WTC11 (cell line): ENCODE data around the gene CCL18. TPM values are rescaled to one million over a fixed set of nuclear protein-coding genes. Genes with fewer than 3 reads are reported as not detected.
"Not testable (repeated sequence)": the region's sequence is repeated elsewhere in the genome, so short reads cannot be mapped to it uniquely, and the experiment has no call there.

Source experiments
- ATAC-seq: fragments of 200-7000 bp; cut with Tn5 transposase; 2 replicates; pipeline ENCODE4 v1.10.0; 2021; ENCODE audit warnings: mild to moderate bottlenecking, moderate library complexity
- CTCF ChIA-PET: fragments of 300-600 bp; sonication (Branson Sonifier 250); formaldehyde crosslinking; loops from one replicate; lab custom pipeline; 2021; ENCODE audit warnings: antibody characterized with exemption; lab: Charles Lee
- POLR2A ChIA-PET: fragments of 350-600 bp; sonication (Branson Sonifier 250); formaldehyde crosslinking; loops from one replicate; lab custom pipeline; 2021; ENCODE audit warnings: antibody characterized with exemption; lab: Charles Lee
- DNase-seq: peaks from one replicate; pipeline ENCODE4 v3.0.0; 2021; ENCODE audit warnings: low spot score
- H3K27ac Mint-ChIP-seq: 2 replicates; pipeline ENCODE4 v1.8.0; 2021; ENCODE audit warnings: mixed read lengths
- H3K27me3 Mint-ChIP-seq: 2 replicates; pipeline ENCODE4 v1.8.0; 2021; ENCODE audit warnings: low read depth, mild to moderate bottlenecking, moderate library complexity, mixed read lengths
- H3K36me3 Mint-ChIP-seq: 2 replicates; pipeline ENCODE4 v1.8.0; 2021; ENCODE audit warnings: mixed read lengths
- H3K4me1 Mint-ChIP-seq: 2 replicates; pipeline ENCODE4 v1.8.0; 2022; ENCODE audit warnings: mixed read lengths
- H3K4me3 Mint-ChIP-seq: 2 replicates; pipeline ENCODE4 v1.8.0; 2021; ENCODE audit warnings: mild to moderate bottlenecking, moderate library complexity, mixed read lengths
- H3K9me3 Mint-ChIP-seq: 2 replicates; pipeline ENCODE4 v1.8.0; 2021; ENCODE audit warnings: mixed read lengths
- AR ChIP-seq: fragments of 250-450 bp; sonication (Bioruptor Pico); IDR thresholded peaks from 2 replicates; pipeline ENCODE4 v1.9.0; 2021; ENCODE audit warnings: mild to moderate bottlenecking
- NFATC4 ChIP-seq: fragments of 250-450 bp; sonication (Bioruptor Pico); IDR thresholded peaks from 2 replicates; pipeline ENCODE4 v1.9.0; 2021; ENCODE audit warnings: mild to moderate bottlenecking
- NFE2L1 ChIP-seq: sonication (generic); formaldehyde crosslinking; IDR thresholded peaks from 2 replicates; pipeline ENCODE4 v1.8.1; 2023; ENCODE audit warnings: missing genetic modification reagents
- NR1H2 ChIP-seq: sonication (generic); formaldehyde crosslinking; IDR thresholded peaks from 2 replicates; pipeline ENCODE4 v1.9.0; 2021; ENCODE audit warnings: mild to moderate bottlenecking, moderate library complexity, missing genetic modification reagents
- ZNF138 ChIP-seq: sonication (generic); formaldehyde crosslinking; conservative IDR thresholded peaks from 2 replicates; pipeline ENCODE4 v1.8.1; 2022; ENCODE audit warnings: mild to moderate bottlenecking, moderate library complexity, missing genetic modification reagents
- total RNA-seq: library from RNA; stranded (reverse); gene quantifications from 3 replicates; pipeline ENCODE4 v1.2.3, GENCODE V29; 2021
- TF ChIP-seq, protein P1 (sequence below): fragments of 200-600 bp; IDR thresholded peaks from 2 replicates; pipeline ENCODE4 v1.8.0; 2022; ENCODE audit warnings: antibody characterized with exemption
- TF ChIP-seq, protein P2 (sequence below): sonication (generic); formaldehyde crosslinking; IDR thresholded peaks from 2 replicates; pipeline ENCODE4 v1.8.1; 2023; ENCODE audit warnings: mild to moderate bottlenecking, missing genetic modification reagents, borderline replicate concordance
- TF ChIP-seq, protein P3 (sequence below): sonication (generic); formaldehyde crosslinking; IDR thresholded peaks from 2 replicates; pipeline ENCODE4 v1.8.1; 2023; ENCODE audit warnings: mild to moderate bottlenecking, moderate library complexity, missing genetic modification reagents

The CCL18 gene
- total RNA-seq, 1 experiment from 2014 or later = not detected

- no peak for TF ChIP-seq ZNF138 (CRISPR knock-in tag)
- TF ChIP-seq, all 79 proteins: peak for 0
Observed at GRCh38 chr17:36095992-36096391, 31.9 kb downstream of the CCL18 start (continued).

- H3K27ac Mint-ChIP-seq, H3K4me3 Mint-ChIP-seq, H3K27me3 Mint-ChIP-seq, H3K9me3 Mint-ChIP-seq, CTCF ChIA-PET, POLR2A ChIA-PET, H3K36me3 Mint-ChIP-seq, ATAC-seq, DNase-seq: not testable (repeated sequence)
- peaks cover 12% of the 10 kb centered on the region for H3K4me1 Mint-ChIP-seq
Observed at GRCh38 chr17:36099004-36099403, 34.9 kb downstream of the CCL18 start.

GRCh38 chr17:36103401-36103975 lies 39.4 kb downstream of the CCL18 start, which contains the start of gene CCL4:
Gene CCL4 (plus strand): TSS chr17:36103827. CDS start chr17:36103906, 79 bp downstream.
- H3K27me3 Mint-ChIP-seq, CTCF ChIA-PET, ATAC-seq: not testable (repeated sequence)

GRCh38 chr17:36104246-36104645 lies 40.2 kb downstream of the CCL18 start:
- POLR2A ChIA-PET, H3K27ac Mint-ChIP-seq, DNase-seq, H3K27me3 Mint-ChIP-seq, H3K9me3 Mint-ChIP-seq, H3K4me1 Mint-ChIP-seq, CTCF ChIA-PET, ATAC-seq, H3K4me3 Mint-ChIP-seq, H3K36me3 Mint-ChIP-seq: not testable (repeated sequence)

More at GRCh38 chr17:36103401-36103975, 39.4 kb downstream of the CCL18 start, which contains the start of gene CCL4:
- H3K4me1 Mint-ChIP-seq, POLR2A ChIA-PET, H3K9me3 Mint-ChIP-seq, DNase-seq, H3K36me3 Mint-ChIP-seq, H3K4me3 Mint-ChIP-seq, H3K27ac Mint-ChIP-seq: not testable (repeated sequence)

GRCh38 chr17:36104701-36105181 lies 40.7 kb downstream of the CCL18 start:
- ATAC-seq = no peak
- TF ChIP-seq, protein P1, sequence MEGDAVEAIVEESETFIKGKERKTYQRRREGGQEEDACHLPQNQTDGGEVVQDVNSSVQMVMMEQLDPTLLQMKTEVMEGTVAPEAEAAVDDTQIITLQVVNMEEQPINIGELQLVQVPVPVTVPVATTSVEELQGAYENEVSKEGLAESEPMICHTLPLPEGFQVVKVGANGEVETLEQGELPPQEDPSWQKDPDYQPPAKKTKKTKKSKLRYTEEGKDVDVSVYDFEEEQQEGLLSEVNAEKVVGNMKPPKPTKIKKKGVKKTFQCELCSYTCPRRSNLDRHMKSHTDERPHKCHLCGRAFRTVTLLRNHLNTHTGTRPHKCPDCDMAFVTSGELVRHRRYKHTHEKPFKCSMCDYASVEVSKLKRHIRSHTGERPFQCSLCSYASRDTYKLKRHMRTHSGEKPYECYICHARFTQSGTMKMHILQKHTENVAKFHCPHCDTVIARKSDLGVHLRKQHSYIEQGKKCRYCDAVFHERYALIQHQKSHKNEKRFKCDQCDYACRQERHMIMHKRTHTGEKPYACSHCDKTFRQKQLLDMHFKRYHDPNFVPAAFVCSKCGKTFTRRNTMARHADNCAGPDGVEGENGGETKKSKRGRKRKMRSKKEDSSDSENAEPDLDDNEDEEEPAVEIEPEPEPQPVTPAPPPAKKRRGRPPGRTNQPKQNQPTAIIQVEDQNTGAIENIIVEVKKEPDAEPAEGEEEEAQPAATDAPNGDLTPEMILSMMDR = no peak
- TF ChIP-seq AR (CRISPR knock-in tag) (no peak), NFE2L1 (no peak), NFATC4 (CRISPR knock-in tag) (no peak), NR1H2 (CRISPR knock-in tag) (no peak)
- TF ChIP-seq, protein P2, sequence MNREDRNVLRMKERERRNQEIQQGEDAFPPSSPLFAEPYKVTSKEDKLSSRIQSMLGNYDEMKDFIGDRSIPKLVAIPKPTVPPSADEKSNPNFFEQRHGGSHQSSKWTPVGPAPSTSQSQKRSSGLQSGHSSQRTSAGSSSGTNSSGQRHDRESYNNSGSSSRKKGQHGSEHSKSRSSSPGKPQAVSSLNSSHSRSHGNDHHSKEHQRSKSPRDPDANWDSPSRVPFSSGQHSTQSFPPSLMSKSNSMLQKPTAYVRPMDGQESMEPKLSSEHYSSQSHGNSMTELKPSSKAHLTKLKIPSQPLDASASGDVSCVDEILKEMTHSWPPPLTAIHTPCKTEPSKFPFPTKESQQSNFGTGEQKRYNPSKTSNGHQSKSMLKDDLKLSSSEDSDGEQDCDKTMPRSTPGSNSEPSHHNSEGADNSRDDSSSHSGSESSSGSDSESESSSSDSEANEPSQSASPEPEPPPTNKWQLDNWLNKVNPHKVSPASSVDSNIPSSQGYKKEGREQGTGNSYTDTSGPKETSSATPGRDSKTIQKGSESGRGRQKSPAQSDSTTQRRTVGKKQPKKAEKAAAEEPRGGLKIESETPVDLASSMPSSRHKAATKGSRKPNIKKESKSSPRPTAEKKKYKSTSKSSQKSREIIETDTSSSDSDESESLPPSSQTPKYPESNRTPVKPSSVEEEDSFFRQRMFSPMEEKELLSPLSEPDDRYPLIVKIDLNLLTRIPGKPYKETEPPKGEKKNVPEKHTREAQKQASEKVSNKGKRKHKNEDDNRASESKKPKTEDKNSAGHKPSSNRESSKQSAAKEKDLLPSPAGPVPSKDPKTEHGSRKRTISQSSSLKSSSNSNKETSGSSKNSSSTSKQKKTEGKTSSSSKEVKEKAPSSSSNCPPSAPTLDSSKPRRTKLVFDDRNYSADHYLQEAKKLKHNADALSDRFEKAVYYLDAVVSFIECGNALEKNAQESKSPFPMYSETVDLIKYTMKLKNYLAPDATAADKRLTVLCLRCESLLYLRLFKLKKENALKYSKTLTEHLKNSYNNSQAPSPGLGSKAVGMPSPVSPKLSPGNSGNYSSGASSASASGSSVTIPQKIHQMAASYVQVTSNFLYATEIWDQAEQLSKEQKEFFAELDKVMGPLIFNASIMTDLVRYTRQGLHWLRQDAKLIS = no peak
- TF ChIP-seq, protein P3, sequence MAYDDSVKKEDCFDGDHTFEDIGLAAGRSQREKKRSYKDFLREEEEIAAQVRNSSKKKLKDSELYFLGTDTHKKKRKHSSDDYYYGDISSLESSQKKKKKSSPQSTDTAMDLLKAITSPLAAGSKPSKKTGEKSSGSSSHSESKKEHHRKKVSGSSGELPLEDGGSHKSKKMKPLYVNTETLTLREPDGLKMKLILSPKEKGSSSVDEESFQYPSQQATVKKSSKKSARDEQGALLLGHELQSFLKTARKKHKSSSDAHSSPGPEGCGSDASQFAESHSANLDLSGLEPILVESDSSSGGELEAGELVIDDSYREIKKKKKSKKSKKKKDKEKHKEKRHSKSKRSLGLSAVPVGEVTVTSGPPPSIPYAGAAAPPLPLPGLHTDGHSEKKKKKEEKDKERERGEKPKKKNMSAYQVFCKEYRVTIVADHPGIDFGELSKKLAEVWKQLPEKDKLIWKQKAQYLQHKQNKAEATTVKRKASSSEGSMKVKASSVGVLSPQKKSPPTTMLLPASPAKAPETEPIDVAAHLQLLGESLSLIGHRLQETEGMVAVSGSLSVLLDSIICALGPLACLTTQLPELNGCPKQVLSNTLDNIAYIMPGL (CRISPR knock-in tag) = no peak
- TF ChIP-seq, all 79 proteins: peak for 0
- Mint-ChIP-seq H3K27me3 (no peaks in the 10 kb centered on the region; the same call in 1 of the 2 replicates), H3K9me3 (no peaks in the 10 kb centered on the region), H3K36me3 (no peaks in the 10 kb centered on the region), H3K4me3 (no peak overlapping the region), H3K27ac (no peak overlapping the region), H3K4me1 (no peaks in the 10 kb centered on the region)
- ChIA-PET POLR2A (no interaction called here), CTCF (no interaction called here)
- DNase-seq = no peak
